Testis (tissue), 2 donors: ENCODE measurements around the gene NMBR.

Experiments used
- POLR2A ChIP-seq: fragments of 450-650 bp; IDR thresholded peaks from one replicate; pipeline ENCODE4 v1.6.1; 2017; ENCODE audit warnings: antibody characterized with exemption, mild to moderate bottlenecking, moderate library complexity
- TF ChIP-seq, protein P1 (sequence below), 3 experiments: fragments of 450-650 bp in 2 of 3; fragments of 200-600 bp in 1 of 3; sonication (generic) in 1 of 3; IDR thresholded peaks; one replicate each; pipeline ENCODE4 v1.5.1; 2016 to 2019; ENCODE audit warnings: antibody characterized with exemption in 3 of 3, mild to moderate bottlenecking in 2 of 3, moderate library complexity in 1 of 3

DNA sequence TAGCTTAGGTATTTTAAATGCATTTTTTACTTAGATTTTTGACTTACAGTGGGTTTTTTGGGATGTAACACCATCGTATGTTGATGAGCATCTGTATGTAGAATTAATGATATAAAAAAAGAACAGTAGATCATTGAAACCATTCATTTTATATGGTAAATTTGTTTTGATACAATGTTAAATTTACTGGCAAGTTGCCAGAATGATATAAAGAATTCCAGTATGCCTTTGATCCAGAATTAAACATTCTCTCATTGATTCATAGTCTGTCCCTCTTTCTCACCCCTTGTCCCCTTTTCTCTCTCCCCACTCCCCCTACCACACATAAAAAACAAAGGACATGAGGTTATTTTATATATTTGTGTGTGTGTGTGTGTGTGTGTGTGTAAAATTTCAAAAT, 45.4 kb upstream of the NMBR start:
- TF ChIP-seq, protein P1, sequence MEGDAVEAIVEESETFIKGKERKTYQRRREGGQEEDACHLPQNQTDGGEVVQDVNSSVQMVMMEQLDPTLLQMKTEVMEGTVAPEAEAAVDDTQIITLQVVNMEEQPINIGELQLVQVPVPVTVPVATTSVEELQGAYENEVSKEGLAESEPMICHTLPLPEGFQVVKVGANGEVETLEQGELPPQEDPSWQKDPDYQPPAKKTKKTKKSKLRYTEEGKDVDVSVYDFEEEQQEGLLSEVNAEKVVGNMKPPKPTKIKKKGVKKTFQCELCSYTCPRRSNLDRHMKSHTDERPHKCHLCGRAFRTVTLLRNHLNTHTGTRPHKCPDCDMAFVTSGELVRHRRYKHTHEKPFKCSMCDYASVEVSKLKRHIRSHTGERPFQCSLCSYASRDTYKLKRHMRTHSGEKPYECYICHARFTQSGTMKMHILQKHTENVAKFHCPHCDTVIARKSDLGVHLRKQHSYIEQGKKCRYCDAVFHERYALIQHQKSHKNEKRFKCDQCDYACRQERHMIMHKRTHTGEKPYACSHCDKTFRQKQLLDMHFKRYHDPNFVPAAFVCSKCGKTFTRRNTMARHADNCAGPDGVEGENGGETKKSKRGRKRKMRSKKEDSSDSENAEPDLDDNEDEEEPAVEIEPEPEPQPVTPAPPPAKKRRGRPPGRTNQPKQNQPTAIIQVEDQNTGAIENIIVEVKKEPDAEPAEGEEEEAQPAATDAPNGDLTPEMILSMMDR (IDR thresholded peaks at IDR 0.05), result no peak
- no peak for TF ChIP-seq POLR2A
